ENCODE results near the gene HAPLN1. TPM values are rescaled to one million over a fixed set of nuclear protein-coding genes. Genes with fewer than 3 reads are reported as not detected.

HAPLN1 gene
- total and polyA plus RNA-seq, 7 experiments from 2014 or later = not detected

GRCh38 chr5:83590966-83591365 lies 129.7 kb downstream of the HAPLN1 start:
- Mint-ChIP-seq H3K36me3 (no peaks in the 10 kb centered on the region), H3K4me1 (no peaks in the 10 kb centered on the region), H3K27me3 (peaks cover 0 to 18% (median 5%) of the 10 kb centered on the region in 5 donors), H3K27ac (no peak overlapping the region), H3K4me3 (no peak overlapping the region), H3K9me3 (no peaks in the 10 kb centered on the region)
- DNase-seq = no peak
- ChIA-PET CTCF (no interaction called here), POLR2A (no interaction called here)
- Histone ChIP-seq H3K36me3 (ENCODE audit: control insufficient read depth in 2 of 3, insufficient read depth in 3 of 3, low read length in 3 of 3) (no peaks in the 10 kb centered on the region), H3K4me3 (ENCODE audit: low read length) (no peak overlapping the region), H3K27me3 (ENCODE audit: control insufficient read depth in 2 of 2, insufficient read depth in 2 of 2, low read length in 2 of 2) (no peaks in the 10 kb centered on the region), H3K9me3 (ENCODE audit: control insufficient read depth in 2 of 3, low read length in 3 of 3) (no peaks in the 10 kb centered on the region), H3K4me1 (ENCODE audit: control insufficient read depth in 2 of 2, insufficient read depth in 2 of 2, low read length in 2 of 2) (no peaks in the 10 kb centered on the region), H3K27ac (ENCODE audit: low read depth, low read length) (no peak overlapping the region)
- intact Hi-C loops (cut with micrococcal nuclease) = no loop called here
- ATAC-seq = no peak

DNA sequence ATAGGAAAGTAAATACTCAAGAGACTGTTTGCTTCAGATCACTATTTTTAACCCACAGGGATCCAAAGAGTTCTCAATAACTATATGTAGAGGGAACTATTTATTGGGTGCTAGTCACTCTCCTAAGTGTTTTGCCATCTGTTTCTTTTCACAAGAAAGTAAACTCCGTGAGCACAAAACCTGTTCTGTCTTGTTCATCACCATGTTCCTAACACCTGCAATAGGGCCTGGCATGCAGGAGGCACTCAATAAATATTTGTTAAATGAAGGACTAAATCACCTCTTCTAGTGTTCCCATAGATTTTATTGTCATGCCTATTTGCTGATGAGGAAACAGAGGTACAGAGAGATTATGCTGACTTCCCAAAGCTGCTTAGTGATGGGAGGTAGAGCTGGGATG lies 130.9 kb downstream of the HAPLN1 start:
- H3K4me1 Mint-ChIP-seq = no peaks in the 10 kb centered on the region
- no peak overlapping the region for H3K27ac Mint-ChIP-seq
- H3K36me3 Mint-ChIP-seq = no peaks in the 10 kb centered on the region
- intact Hi-C loops (cut with micrococcal nuclease) = no loop called here
- Histone ChIP-seq H3K27ac (ENCODE audit: low read depth, low read length) (no peak overlapping the region), H3K4me3 (ENCODE audit: low read length) (no peak overlapping the region), H3K4me1 (ENCODE audit: control insufficient read depth in 2 of 2, insufficient read depth in 2 of 2, low read length in 2 of 2) (no peaks in the 10 kb centered on the region), H3K36me3 (ENCODE audit: control insufficient read depth in 2 of 3, insufficient read depth in 3 of 3, low read length in 3 of 3) (no peaks in the 10 kb centered on the region), H3K27me3 (ENCODE audit: control insufficient read depth in 2 of 2, insufficient read depth in 2 of 2, low read length in 2 of 2) (no peaks in the 10 kb centered on the region), H3K9me3 (ENCODE audit: control insufficient read depth in 2 of 3, low read length in 3 of 3) (no peaks in the 10 kb centered on the region)
- DNase-seq = no peak
- H3K4me3 Mint-ChIP-seq = no peak overlapping the region
- no peak for ATAC-seq
- H3K27me3 Mint-ChIP-seq = peaks cover 0 to 18% (median 0%) of the 10 kb centered on the region in 5 donors
- ChIA-PET POLR2A (no interaction called here), CTCF (no interaction called here)
- no peaks in the 10 kb centered on the region for H3K9me3 Mint-ChIP-seq

Other genes with a start within 250 kb of the HAPLN1 start
- 100 to 1,000 TPM in 1 of 5 experiments, 10 to 100 TPM in 1, 1 to 10 TPM in 2, under 1 TPM in 1; 0.31 to 563 (median 1.5) TPM for gene VCAN, start 249.1 kb downstream of the HAPLN1 start, total RNA-seq
- under 1 TPM; 0.28 to 0.35 TPM for gene VCAN, start 249.1 kb downstream of the HAPLN1 start, polyA plus RNA-seq

All from naive thymus-derived CD4-positive, alpha-beta T cell (primary cell).